Hepatocyte (in vitro differentiated cells): ENCODE measurements around the gene CYSRT1.

Experiments
- EZH2 ChIP-seq: fragments of 200-600 bp; sonication (generic); IDR thresholded peaks from 2 replicates; pipeline ENCODE4 v1.6.1; 2016; ENCODE audit warnings: antibody characterized with exemption, mild to moderate bottlenecking, borderline replicate concordance
- TF ChIP-seq, protein P1 (sequence below): fragments of 200-600 bp; sonication (generic); IDR thresholded peaks from 2 replicates; pipeline ENCODE4 v1.5.1; 2016; ENCODE audit warnings: antibody characterized with exemption, mild to moderate bottlenecking; ENCODE audit not compliant: poor library complexity

DNA sequence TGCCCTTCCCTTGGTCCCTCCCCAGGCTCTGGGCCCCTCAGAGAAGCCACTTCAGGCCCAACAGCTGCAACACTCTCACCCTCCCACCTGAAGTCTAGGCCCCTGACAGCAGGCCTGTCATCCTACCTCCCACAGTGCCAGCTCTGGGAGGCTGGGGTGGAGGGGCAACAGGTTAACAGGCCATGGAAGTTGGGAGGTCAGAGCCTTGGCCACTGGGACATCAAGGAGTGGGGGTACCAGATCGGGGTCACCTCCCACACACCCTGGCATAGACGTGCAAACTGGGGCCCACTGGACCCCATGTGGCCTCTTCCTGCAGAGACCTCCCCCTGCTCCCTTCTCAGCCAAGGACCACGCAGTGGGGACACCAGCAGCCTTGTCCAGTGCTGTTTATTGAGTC is 33.7 kb upstream of the CYSRT1 start:
- TF ChIP-seq, protein P1, sequence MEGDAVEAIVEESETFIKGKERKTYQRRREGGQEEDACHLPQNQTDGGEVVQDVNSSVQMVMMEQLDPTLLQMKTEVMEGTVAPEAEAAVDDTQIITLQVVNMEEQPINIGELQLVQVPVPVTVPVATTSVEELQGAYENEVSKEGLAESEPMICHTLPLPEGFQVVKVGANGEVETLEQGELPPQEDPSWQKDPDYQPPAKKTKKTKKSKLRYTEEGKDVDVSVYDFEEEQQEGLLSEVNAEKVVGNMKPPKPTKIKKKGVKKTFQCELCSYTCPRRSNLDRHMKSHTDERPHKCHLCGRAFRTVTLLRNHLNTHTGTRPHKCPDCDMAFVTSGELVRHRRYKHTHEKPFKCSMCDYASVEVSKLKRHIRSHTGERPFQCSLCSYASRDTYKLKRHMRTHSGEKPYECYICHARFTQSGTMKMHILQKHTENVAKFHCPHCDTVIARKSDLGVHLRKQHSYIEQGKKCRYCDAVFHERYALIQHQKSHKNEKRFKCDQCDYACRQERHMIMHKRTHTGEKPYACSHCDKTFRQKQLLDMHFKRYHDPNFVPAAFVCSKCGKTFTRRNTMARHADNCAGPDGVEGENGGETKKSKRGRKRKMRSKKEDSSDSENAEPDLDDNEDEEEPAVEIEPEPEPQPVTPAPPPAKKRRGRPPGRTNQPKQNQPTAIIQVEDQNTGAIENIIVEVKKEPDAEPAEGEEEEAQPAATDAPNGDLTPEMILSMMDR: no peak
- no peak for TF ChIP-seq EZH2
